ENCODE data around the gene PDE4B. TPM values are rescaled to one million over a fixed set of nuclear protein-coding genes. Genes with fewer than 3 reads are reported as not detected.

PDE4B gene
- total RNA-seq, 1 experiment from 2014 or later = 6.9 TPM

GRCh38 chr1:66239834-66240233 lies 447.1 kb downstream of the PDE4B start:
- no peak for DNase-seq (ENCODE audit: low read depth)

GRCh38 chr1:66240491-66241484 lies 448.1 kb downstream of the PDE4B start:
- no peak for DNase-seq (ENCODE audit: low read depth)

- DNase-seq (ENCODE audit: low read depth) = peak; percentile 94
Measured at GRCh38 chr1:66242646-66243547, 450.2 kb downstream of the PDE4B start.

GRCh38 chr1:66243548-66244130 lies 450.9 kb downstream of the PDE4B start:
- DNase-seq (ENCODE audit: low read depth) = no peak

- peak; percentile 53 for DNase-seq (ENCODE audit: low read depth)
Measured at GRCh38 chr1:66244429-66244828, 451.7 kb downstream of the PDE4B start.

- no peak for DNase-seq (ENCODE audit: low read depth)
Measured at GRCh38 chr1:66245691-66246090, 453.0 kb downstream of the PDE4B start.

GRCh38 chr1:66246351-66247269 lies 453.9 kb downstream of the PDE4B start:
- no peak for DNase-seq (ENCODE audit: low read depth)

- DNase-seq (ENCODE audit: low read depth) = no peak
Measured at GRCh38 chr1:66247415-66248208, 454.9 kb downstream of the PDE4B start.

- no peak for DNase-seq (ENCODE audit: low read depth)
Measured at GRCh38 chr1:66248257-66248656, 455.6 kb downstream of the PDE4B start.

GRCh38 chr1:66248746-66249145 lies 456.1 kb downstream of the PDE4B start:
- no peak for DNase-seq (ENCODE audit: low read depth)

GRCh38 chr1:66250075-66250474 lies 457.4 kb downstream of the PDE4B start:
- no peak for DNase-seq (ENCODE audit: low read depth)

GRCh38 chr1:66250478-66250877 lies 457.8 kb downstream of the PDE4B start:
- no peak for DNase-seq (ENCODE audit: low read depth)

GRCh38 chr1:66251546-66251945 lies 458.9 kb downstream of the PDE4B start:
- DNase-seq (ENCODE audit: low read depth) = peak; percentile 20

- peak; percentile 62 for DNase-seq (ENCODE audit: low read depth)
Measured at GRCh38 chr1:66253330-66253921, 460.7 kb downstream of the PDE4B start.

GRCh38 chr1:66254785-66255184 lies 462.1 kb downstream of the PDE4B start:
- DNase-seq (ENCODE audit: low read depth) = no peak

- DNase-seq (ENCODE audit: low read depth) = no peak
Measured at GRCh38 chr1:66256629-66257572, 464.2 kb downstream of the PDE4B start.

GRCh38 chr1:66258404-66259105 lies 465.9 kb downstream of the PDE4B start:
- DNase-seq (ENCODE audit: low read depth) = no peak

- DNase-seq (ENCODE audit: low read depth) = no peak
Measured at GRCh38 chr1:66261364-66261763, 468.7 kb downstream of the PDE4B start.
